NCI-H128 (cell line): ENCODE measurements around the gene GSTT4.
"Not testable (repeated sequence)": the region's sequence is repeated elsewhere in the genome, so short reads cannot be mapped to it uniquely, and the experiment has no call there.

Experiments
- DNase-seq: peaks from one replicate; lab custom pipeline; 2025; ENCODE audit not compliant: unreplicated experiment; lab: John Stamatoyannopoulos, UW

Gene GSTT4

DNA sequence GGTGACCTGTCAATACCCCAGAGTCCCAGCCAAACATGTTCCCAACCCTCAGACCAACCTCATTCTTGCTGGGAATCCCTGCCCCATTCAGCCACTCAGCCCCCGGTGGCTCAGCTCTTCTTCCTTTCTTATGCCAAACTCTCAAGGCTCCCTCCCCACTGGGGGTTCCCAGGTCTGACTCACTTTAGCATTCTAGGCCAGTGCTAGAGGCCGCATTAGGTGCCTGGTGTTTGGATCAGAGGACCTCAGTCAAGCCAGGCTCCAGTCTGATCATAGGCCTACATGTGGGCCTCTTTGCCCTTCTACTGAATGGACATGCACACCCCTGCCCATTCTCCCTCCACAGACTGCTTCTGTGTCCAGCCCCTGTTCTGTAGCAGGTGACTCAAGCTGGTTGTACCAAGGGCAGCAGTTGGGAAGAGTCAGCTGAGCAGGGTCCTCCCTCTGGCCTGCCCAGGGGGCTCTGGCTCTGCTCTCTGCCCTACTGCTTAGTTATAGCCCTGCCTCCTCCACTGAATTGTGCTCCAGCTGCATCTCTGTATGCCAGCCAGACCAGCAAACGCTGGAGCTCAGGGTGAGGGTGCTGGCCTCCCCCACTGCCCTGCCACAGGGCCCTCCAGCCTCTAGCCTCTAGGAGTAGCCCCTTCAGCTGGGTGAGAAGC lies 15.5 kb downstream of the GSTT4 start:
- not testable (repeated sequence) for DNase-seq

DNA sequence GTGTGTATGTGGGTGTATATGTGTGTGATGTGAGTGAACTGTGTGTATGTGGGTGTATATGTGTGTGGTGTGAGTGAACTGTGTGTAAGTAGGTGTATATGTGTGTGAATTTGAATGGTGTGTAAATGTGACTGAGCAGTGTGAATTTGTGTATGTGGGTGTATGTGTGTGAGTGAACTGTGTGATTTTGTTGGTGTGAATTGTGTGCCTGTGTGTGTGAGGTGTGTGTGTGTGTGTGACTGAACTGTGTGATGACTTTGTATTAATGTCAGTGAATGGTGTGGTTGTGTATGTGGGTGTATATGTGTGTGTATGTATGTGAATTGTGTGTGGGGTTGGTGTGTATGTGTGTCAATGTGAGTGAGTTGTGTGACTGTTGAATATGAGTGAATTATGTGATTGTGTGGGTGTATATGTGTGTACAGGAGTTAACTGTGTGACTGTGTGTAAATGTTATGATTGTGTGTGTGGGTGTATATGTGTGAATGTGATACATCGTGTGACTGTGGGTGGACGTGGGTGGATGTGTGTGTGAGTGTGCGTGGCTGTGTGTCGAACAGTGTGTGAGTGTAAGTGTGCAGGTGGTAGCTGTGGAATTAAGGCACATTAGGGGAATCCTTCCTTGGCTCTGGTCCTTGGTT lies 18.6 kb downstream of the GSTT4 start:
- not testable (repeated sequence) for DNase-seq

DNA sequence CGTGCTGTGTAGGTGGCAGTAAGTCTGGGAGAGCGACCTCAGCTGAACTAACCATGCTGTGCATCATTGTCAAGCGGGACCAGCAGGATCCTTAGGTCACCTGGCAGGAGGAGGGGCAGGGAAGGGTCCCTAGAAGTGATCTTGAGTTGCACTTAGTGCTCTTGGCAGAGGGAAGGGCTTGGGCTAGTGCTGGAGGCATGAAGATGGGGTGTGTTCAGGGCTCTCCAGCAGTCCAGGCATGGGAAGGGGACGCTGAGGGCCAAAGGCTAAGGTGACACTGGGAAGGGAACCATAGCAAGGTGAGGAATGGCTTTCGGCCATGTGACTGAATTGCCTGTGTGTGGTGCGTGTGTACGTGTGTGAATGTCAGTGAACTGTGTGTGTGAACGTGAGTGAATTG lies 19.2 kb downstream of the GSTT4 start:
- DNase-seq, result not testable (repeated sequence)

DNA sequence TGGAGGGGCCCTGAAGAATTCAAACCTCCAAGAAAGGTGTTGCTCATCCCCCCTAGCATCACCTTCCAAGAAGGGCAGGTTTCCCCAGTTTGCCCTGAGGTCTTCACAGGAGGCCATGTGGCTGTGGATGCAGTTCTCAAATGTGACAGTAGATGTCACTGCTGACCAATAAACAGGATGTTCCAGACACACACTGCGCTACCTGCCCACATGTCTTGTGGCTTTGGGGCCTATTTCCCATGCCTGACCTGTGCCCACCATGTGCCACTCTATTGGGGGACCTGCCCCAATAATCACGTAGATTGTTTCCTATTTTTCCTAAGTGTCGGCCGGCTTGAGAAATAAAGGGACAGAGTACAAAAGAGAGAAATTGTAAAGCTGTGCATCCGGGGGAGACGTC lies 20.8 kb downstream of the GSTT4 start:
- DNase-seq, result no peak

DNA sequence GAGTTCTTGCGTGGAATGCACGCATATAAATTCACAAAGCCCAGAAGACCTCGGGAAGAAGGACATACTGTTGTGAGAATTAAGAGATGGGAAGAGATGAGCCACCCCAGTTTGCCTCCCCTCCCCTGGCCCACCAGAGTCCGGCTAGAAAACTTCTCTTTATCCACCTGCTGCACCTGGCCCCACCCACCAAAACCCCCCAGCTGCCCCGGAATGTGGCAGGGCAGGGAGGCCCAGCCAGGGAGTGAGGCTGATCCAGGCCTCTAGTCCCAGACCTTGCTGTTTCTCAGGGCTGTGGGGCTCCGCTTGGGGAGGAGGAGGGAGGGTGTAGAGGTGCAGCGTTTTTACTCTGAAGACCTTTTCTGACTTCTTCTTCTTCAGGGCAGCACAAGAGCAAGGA lies 24.7 kb downstream of the GSTT4 start:
- not testable (repeated sequence) for DNase-seq

DNA sequence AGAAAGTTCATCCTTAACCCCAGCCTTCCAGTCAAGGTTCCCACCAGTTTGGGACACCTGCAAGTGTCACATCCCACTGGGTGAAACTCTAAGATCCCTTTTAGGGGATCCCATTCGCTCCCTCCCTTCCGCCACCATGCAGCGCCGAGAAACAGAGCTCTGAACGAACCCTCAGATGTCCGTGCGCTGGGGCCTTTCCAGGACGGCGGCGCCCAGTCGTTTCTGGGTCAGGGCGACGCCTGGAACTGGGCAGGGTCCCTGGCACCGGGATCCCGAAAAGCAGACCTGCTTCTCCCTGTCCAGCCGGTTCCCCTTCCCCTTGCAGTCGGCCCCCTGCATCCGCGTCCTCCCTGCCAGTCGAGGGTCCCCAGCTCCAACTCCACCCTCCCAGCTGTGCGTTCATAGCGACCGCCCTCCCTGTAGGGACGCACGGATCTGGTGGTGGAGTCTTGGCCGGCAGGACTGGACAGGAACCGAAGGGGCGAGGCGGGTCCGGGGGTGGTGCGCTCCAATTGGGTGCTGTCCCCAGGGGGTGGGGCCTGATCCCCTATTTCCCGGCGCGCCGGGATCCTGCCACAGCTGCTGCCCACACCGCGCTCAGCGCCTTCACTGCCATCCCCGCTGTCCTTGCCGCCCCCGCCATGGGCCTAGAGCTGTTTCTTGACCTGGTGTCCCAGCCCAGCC lies 25.6 kb downstream of the GSTT4 start, which contains the start of gene GSTT2:
TSS of gene GSTT2 (plus strand) at position 578 of the 684 bp plus-strand sequence.
- not testable (repeated sequence) for DNase-seq

DNA sequence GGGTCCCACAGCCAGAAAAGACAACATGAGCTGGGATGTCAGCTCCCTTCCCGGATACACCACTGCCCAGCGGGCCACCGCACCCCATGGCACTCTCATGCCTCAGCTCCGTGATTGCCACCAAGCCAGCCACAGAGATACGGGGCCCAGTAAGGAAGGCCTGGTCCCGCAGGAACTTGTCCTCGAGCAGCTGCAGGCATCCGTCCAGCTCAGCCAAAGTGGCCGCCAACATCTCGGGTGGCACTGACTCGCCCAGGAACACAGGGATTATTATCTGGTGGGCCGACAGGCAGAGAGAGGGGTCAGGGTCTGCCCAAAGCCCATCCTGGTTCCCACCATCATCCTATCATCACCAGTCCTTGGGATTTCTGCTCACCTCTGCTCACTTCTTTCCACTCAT lies 27.9 kb downstream of the GSTT4 start:
- not testable (repeated sequence) for DNase-seq

DNA sequence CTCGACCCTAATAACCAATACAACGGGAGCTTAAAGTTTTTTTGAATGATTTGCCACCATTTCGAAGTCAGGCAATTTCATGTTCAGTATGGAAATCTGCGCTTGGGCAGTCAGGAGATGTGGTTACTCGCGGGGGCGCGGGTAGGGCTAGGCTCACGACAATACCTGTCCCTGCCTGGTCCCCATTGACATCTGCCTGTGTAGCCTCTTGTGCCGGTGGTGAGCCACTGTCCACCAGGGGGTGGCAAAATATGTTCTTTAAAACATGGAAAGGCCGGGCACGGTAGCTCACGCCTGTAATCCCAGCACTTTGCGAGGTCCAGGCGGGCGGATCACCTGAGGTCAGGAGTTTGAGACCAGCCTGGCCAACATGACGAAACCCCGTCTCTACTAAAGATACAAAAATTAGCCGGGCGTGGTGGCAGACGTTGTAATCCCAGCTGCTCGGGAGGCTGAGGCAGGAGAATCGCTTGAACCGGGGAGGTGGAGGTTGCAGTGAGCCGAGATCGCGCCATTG lies 30.4 kb downstream of the GSTT4 start:
- not testable (repeated sequence) for DNase-seq

DNA sequence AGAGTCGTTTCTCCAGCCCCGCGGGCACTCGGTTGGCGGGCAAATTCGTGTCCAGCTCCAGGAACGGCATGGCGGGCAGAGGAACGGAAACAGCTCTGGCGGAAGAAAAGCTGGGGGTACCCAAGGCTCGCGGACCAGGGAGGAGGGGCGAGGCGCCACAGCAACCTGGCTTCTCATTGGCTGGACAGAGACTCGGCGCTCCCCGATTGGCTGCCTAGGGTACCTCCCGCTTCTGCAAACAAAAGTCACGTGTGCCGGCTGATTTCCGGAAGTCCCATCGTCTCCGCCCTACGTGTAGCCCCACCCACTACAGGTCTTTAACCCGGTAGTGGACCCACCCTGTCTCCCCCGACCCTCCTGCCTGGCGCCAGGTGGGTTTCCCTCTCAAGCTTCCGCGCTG lies 30.9 kb downstream of the GSTT4 start, which contains the start of gene DDT:
TSS of gene DDT (minus strand) at position 97 of the 400 bp plus-strand sequence. CDS start at position 70, 27 bp downstream.
- DNase-seq, result not testable (repeated sequence)

DNA sequence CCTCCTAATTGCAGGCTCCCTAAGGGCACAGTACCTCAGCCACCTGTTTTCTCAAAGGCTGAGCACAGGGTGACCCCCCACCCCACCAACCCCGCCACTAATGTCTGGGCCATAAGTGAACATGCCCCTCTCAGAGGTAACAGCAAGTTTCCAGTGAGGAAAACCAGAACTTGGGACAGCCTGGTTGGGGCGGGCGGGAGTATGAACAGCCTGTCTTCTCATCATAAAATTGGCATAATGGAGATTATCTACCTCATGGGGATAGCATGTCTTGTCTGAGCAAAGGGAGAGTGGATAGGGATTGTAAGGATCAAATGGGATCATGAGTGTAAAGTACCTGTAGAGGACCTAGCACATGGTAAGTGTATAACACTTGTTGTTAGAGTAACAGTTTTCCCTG lies 33.3 kb downstream of the GSTT4 start:
- not testable (repeated sequence) for DNase-seq

DNA sequence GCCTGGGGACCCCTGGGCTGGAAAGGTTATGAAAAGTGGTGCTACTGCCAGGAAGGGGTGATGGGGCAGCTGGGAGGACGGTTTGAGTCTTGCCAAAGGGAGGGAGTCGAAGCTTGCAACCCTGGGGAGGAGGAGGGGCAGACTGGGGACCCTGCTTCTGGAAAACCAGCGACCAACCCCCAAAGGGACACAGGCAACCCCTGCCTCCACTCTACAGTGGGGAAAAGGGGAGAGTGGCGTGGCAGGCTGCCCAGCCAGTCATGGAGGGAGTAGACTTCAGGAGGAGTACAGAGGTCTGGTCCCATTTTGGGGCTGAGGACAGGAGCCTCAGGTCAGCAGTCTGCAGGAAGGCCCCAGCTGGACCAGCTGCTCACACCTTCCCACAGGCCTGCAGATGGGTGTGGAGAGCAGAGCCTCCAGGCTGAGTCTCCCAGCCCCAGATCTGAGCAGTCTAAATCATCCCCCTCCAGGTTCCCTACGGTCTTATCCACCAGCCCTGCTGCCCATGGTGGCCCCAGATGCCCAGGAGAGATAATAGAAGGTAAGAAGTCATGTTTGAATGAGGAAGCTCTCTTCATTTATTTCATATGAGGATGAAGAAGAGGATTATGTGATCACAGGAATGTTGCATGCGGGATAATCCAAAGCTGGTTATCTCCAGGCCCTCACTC lies 34.3 kb downstream of the GSTT4 start:
- DNase-seq, result no peak

DNA sequence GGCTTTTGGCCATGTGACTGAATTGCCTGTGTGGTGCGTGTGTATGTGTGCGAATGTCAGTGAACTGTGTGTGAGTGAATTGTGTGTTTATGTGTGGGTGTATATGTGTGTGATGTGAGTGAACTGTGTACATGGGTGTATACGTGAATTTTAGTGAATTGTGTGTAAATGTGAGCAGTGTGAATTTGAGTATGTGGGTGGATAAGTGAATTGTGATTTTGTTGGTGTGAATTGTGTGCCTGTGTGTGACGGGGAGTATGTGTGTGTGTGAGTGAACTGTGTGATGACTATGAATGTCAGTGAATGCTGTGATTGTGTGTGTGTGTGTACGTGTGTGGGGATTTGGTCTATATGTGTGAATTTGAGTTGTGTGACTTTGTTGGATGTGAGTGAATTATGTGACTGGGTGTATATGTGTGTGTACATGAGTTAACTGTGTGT lies 35.0 kb downstream of the GSTT4 start:
- no peak for DNase-seq

DNA sequence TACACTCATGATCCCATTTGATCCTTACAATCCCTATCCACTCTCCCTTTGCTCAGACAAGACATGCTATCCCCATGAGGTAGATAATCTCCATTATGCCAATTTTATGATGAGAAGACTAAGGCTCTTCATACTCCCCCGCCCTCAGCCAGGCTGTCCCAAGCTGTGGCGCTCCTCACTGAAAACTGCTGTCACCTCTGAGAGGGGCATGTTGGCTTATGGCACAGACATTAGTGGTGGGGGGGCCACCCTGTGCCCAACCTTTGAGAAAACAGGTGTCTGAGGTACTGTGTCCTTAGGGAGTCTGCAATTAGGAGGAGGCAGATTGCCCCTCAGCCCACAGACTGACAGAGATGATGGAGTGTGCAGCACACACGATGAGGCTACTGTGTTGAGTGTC lies 36.2 kb downstream of the GSTT4 start:
- no peak for DNase-seq

DNA sequence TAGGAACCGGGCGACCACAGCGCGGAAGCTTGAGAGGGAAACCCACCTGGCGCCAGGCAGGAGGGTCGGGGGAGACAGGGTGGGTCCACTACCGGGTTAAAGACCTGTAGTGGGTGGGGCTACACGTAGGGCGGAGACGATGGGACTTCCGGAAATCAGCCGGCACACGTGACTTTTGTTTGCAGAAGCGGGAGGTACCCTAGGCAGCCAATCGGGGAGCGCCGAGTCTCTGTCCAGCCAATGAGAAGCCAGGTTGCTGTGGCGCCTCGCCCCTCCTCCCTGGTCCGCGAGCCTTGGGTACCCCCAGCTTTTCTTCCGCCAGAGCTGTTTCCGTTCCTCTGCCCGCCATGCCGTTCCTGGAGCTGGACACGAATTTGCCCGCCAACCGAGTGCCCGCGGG lies 38.7 kb downstream of the GSTT4 start, which contains the start of gene DDTL:
TSS of gene DDTL (plus strand) at position 321 of the 400 bp plus-strand sequence. CDS start at position 348, 27 bp downstream.
- not testable (repeated sequence) for DNase-seq

DNA sequence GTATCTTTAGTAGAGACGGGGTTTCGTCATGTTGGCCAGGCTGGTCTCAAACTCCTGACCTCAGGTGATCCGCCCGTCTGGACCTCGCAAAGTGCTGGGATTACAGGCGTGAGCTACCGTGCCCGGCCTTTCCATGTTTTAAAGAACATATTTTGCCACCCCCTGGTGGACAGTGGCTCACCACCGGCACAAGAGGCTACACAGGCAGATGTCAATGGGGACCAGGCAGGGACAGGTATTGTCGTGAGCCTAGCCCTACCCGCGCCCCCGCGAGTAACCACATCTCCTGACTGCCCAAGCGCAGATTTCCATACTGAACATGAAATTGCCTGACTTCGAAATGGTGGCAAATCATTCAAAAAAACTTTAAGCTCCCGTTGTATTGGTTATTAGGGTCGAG lies 39.2 kb downstream of the GSTT4 start:
- not testable (repeated sequence) for DNase-seq

DNA sequence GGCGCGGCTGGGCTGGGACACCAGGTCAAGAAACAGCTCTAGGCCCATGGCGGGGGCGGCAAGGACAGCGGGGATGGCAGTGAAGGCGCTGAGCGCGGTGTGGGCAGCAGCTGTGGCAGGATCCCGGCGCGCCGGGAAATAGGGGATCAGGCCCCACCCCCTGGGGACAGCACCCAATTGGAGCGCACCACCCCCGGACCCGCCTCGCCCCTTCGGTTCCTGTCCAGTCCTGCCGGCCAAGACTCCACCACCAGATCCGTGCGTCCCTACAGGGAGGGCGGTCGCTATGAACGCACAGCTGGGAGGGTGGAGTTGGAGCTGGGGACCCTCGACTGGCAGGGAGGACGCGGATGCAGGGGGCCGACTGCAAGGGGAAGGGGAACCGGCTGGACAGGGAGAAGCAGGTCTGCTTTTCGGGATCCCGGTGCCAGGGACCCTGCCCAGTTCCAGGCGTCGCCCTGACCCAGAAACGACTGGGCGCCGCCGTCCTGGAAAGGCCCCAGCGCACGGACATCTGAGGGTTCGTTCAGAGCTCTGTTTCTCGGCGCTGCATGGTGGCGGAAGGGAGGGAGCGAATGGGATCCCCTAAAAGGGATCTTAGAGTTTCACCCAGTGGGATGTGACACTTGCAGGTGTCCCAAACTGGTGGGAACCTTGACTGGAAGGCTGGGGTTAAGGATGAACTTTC lies 44.0 kb downstream of the GSTT4 start, which contains the start of gene GSTT2B:
TSS of gene GSTT2B (minus strand) at position 112 of the 688 bp plus-strand sequence. CDS start at position 48, 64 bp downstream.
- DNase-seq, result not testable (repeated sequence)

DNA sequence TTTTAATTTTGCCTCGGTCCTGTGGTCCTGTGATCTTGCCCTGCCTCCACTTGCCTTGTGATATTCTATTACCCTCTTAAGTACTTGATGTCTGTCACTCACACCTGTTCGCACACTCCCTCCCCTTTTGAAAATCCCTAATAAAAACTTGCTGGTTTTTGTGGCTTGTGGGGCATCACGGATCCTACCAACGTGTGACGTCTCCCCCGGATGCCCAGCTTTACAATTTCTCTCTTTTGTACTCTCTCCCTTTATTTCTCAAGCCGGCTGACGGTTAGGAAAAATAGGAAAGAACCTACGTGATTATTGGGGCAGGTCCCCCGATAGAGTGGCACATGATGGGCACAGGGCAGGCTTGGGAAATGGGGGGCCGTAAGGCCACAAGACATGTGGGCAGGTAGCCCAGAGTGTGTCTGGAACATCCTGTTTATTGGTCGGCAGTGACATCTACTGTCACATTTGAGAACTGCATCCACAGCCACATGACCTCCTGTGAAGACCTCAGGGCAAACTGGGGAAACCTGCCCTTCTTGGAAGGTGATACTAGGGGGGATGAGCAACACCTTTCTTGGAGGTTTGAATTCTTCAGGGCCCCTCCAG lies 48.9 kb downstream of the GSTT4 start:
- DNase-seq, result peak; percentile 50

DNA sequence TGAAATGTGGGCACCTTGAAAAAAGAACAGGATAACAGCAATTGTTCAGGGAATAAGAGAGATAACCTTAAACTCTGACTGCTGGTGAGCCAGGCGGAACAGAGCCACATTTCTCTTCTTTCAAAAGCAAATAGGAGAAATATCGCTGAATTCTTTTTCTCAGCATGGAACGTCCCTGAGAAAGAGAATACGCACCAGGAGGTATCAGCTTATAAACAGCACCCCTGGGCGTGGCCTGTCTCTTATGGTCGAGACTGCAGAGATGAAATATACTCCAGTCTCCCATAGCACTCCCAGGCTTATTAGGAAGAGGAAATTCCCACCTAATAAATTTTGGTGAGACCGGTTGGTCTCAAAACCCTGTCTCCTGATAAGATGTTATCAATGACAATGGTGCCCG lies 49.4 kb downstream of the GSTT4 start:
- DNase-seq, result not testable (repeated sequence)

DNA sequence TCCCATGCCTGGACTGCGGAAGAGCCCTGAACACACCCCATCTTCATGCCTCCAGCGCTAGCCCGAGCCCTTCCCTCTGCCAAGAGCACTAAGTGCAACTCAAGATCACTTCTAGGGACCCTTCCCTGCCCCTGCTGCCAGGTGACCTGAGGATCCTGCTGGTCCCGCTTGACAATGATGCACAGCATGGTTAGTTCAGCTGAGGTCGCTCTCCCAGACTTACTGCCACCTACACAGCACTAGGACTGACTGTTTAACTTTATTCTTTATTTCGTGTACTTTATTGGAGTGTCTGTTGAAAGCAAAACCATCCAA lies 50.3 kb downstream of the GSTT4 start:
- not testable (repeated sequence) for DNase-seq
